C1 segment of cervical spinal cord (tissue), 14 donors: Measurements from ENCODE around the gene SYNGR1.
"Not testable (repeated sequence)": the region's sequence is repeated elsewhere in the genome, so short reads cannot be mapped to it uniquely, and the experiment has no call there.

ENCODE experiments used
- DNase-seq, 14 donors: peaks; one replicate each; lab custom pipeline; 2025; lab: John Stamatoyannopoulos, UW

Gene SYNGR1

GRCh38 chr22:39350757-39351688 lies 1.2 kb downstream of the SYNGR1 start:
- DNase-seq: peak in 1 of 14 donors; percentile 42

GRCh38 chr22:39351689-39352214 lies 2.0 kb downstream of the SYNGR1 start:
- DNase-seq: peak in 1 of 14 donors; percentile 42

- no peak for DNase-seq
Measured at GRCh38 chr22:39352306-39352891, 2.6 kb downstream of the SYNGR1 start.

- DNase-seq: peak in 2 of 14 donors; percentile 22 to 49
Measured at GRCh38 chr22:39353346-39353745, 3.6 kb downstream of the SYNGR1 start.

- peak in 1 of 14 donors; percentile 24 for DNase-seq
Measured at GRCh38 chr22:39355080-39355479, 5.3 kb downstream of the SYNGR1 start.

- DNase-seq: not testable (repeated sequence)
Measured at GRCh38 chr22:39355805-39356204, 6.0 kb downstream of the SYNGR1 start.

GRCh38 chr22:39356464-39356863 lies 6.7 kb downstream of the SYNGR1 start:
- DNase-seq: peak in 3 of 14 donors; percentile 42 to 98 (median 42)

GRCh38 chr22:39357110-39358108 lies 7.6 kb downstream of the SYNGR1 start:
- DNase-seq: not testable (repeated sequence)

GRCh38 chr22:39358197-39358596 lies 8.4 kb downstream of the SYNGR1 start:
- peak in 1 of 14 donors; percentile 80 for DNase-seq

GRCh38 chr22:39359659-39360195 lies 9.9 kb downstream of the SYNGR1 start:
- DNase-seq: peak in 1 of 14 donors; percentile 45

- DNase-seq: no peak
Measured at GRCh38 chr22:39360242-39360641, 10.5 kb downstream of the SYNGR1 start.

GRCh38 chr22:39360674-39361413 lies 11.1 kb downstream of the SYNGR1 start:
- DNase-seq: peak in 1 of 14 donors; percentile 67

- no peak for DNase-seq
Measured at GRCh38 chr22:39361496-39361895, 11.7 kb downstream of the SYNGR1 start.

GRCh38 chr22:39362271-39362670 lies 12.5 kb downstream of the SYNGR1 start:
- no peak for DNase-seq

GRCh38 chr22:39362932-39363331 lies 13.1 kb downstream of the SYNGR1 start:
- DNase-seq: no peak

- peak in 1 of 14 donors; percentile 48 for DNase-seq
Measured at GRCh38 chr22:39363751-39364515, 14.1 kb downstream of the SYNGR1 start.

GRCh38 chr22:39364714-39365491 lies 15.1 kb downstream of the SYNGR1 start:
- peak in 1 of 14 donors; percentile 83 for DNase-seq

GRCh38 chr22:39365492-39365780 lies 15.6 kb downstream of the SYNGR1 start:
- DNase-seq: no peak

- DNase-seq: no peak
Measured at GRCh38 chr22:39367035-39367434, 17.2 kb downstream of the SYNGR1 start.
